Measurements from ENCODE around the gene FOXO3. TPM values are rescaled to one million over a fixed set of nuclear protein-coding genes. Genes with fewer than 3 reads are reported as not detected.

FOXO3 gene
- total RNA-seq, 1 donor from 2014 or later = 34.6 TPM

DNA sequence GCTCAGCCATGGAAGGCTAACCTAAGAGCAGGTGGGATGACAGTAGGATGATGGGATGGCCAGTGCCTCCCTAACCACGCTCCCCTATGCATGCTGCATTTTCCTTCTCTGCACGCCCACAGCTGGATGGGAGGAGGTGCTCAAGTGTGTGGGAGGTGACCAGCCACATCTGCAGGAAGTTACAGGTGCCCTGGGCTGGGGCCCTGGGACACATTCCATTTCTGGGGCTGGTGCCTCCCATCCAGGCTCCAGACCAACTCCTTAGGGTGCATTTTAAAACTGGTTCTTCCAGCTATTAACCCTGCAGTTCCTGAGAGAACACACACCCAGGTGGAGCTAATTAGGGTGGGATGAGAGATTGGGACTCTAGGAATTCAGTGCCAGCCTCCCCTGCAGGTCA is 152.2 kb downstream of the FOXO3 start:
- Mint-ChIP-seq H3K4me3 (ENCODE audit: unreplicated experiment) (no peak overlapping the region), H3K36me3 (ENCODE audit: low read depth, unreplicated experiment) (no peaks in the 10 kb centered on the region), H3K27me3 (ENCODE audit: unreplicated experiment) (peaks cover 8% of the 10 kb centered on the region), H3K9me3 (ENCODE audit: unreplicated experiment) (no peaks in the 10 kb centered on the region), H3K4me1 (ENCODE audit: unreplicated experiment) (peaks cover 14% of the 10 kb centered on the region), H3K27ac (ENCODE audit: unreplicated experiment) (no peak overlapping the region)
- TF ChIP-seq CTCF (IDR thresholded peaks at IDR 0.05; ENCODE audit: unreplicated experiment) = no peak
- DNase-seq (ENCODE audit: low spot score) = no peak

- H3K36me3 Mint-ChIP-seq (ENCODE audit: low read depth, unreplicated experiment) = no peaks in the 10 kb centered on the region
- peaks cover 8% of the 10 kb centered on the region for H3K27me3 Mint-ChIP-seq (ENCODE audit: unreplicated experiment)
- DNase-seq (ENCODE audit: low spot score) = no peak
- H3K4me1 Mint-ChIP-seq (ENCODE audit: unreplicated experiment) = peaks cover 15% of the 10 kb centered on the region
- no peak for TF ChIP-seq CTCF (IDR thresholded peaks at IDR 0.05; ENCODE audit: unreplicated experiment)
- no peak overlapping the region for H3K27ac Mint-ChIP-seq (ENCODE audit: unreplicated experiment)
- H3K4me3 Mint-ChIP-seq (ENCODE audit: unreplicated experiment) = no peak overlapping the region
- no peaks in the 10 kb centered on the region for H3K9me3 Mint-ChIP-seq (ENCODE audit: unreplicated experiment)
These were observed 153.5 kb downstream of the FOXO3 start for GRCh38 chr6:108714101-108714765.

- Mint-ChIP-seq H3K4me3 (ENCODE audit: unreplicated experiment) (no peak overlapping the region), H3K27ac (ENCODE audit: unreplicated experiment) (no peak overlapping the region), H3K9me3 (ENCODE audit: unreplicated experiment) (no peaks in the 10 kb centered on the region), H3K4me1 (ENCODE audit: unreplicated experiment) (peaks cover 17% of the 10 kb centered on the region), H3K27me3 (ENCODE audit: unreplicated experiment) (peaks cover 8% of the 10 kb centered on the region), H3K36me3 (ENCODE audit: low read depth, unreplicated experiment) (no peaks in the 10 kb centered on the region)
- no peak for DNase-seq (ENCODE audit: low spot score)
- TF ChIP-seq CTCF (IDR thresholded peaks at IDR 0.05; ENCODE audit: unreplicated experiment) = no peak
These were observed 154.2 kb downstream of the FOXO3 start for GRCh38 chr6:108714766-108715414.

DNA sequence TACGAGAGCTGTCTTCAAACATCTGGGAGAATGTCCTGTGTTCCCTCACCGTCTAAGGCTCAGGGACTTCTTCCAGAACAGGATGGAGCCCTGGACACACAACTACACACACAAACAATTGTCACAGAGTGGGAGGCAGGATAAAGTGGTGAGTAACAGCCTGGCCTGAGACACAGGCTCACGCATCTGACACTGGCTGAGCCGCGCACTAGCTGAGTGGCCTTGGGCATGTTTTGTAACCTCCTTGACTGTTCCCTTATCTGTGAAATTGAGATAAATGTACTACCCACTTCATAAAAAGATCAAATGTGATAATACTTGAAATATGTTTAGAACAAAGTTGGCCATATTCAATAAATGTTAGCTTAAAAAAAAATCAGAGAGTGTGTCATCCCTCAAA is 155.1 kb downstream of the FOXO3 start:
- TF ChIP-seq CTCF (IDR thresholded peaks at IDR 0.05; ENCODE audit: unreplicated experiment) = no peak
- H3K36me3 Mint-ChIP-seq (ENCODE audit: low read depth, unreplicated experiment) = no peaks in the 10 kb centered on the region
- no peak for DNase-seq (ENCODE audit: low spot score)
- H3K27me3 Mint-ChIP-seq (ENCODE audit: unreplicated experiment) = peaks cover 8% of the 10 kb centered on the region
- H3K4me3 Mint-ChIP-seq (ENCODE audit: unreplicated experiment) = no peak overlapping the region
- H3K9me3 Mint-ChIP-seq (ENCODE audit: unreplicated experiment) = no peaks in the 10 kb centered on the region
- H3K4me1 Mint-ChIP-seq (ENCODE audit: unreplicated experiment) = peaks cover 18% of the 10 kb centered on the region
- no peak overlapping the region for H3K27ac Mint-ChIP-seq (ENCODE audit: unreplicated experiment)

All from endothelial cell (in vitro differentiated cells).